Activated CD4-positive, CD25-positive, alpha-beta regulatory T cell treated with anti-CD3 and anti-CD28 coated beads, Interleukin-2, amount 50 U/mL, for 72 hours (primary cell): Measurements from ENCODE around the gene NSUN4.
"Not testable (repeated sequence)": the region's sequence is repeated elsewhere in the genome, so short reads cannot be mapped to it uniquely, and the experiment has no call there.

Experiments
- DNase-seq: peaks from one replicate; pipeline ENCODE4 v3.0.0; 2021

Gene NSUN4

DNA sequence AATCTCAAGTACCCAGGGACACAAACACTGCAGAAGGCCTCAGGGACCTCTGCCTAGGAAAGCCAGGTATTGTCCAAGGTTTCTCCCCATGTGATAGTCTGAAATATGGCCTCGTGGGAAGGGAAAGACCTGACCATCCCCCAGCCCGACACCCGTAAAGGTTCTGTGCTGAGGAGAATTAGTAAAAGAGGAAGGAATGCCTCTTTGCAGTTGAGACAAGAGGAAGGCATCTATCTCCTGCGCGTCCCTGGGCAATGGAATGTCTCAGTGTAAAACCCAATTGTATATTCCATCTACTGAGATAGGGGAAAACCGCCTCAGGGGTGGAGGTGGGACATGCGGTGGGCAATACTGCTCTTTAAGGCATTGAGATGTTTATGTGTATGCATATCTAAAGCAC, 10.8 kb upstream of the NSUN4 start:
- not testable (repeated sequence) for DNase-seq

DNA sequence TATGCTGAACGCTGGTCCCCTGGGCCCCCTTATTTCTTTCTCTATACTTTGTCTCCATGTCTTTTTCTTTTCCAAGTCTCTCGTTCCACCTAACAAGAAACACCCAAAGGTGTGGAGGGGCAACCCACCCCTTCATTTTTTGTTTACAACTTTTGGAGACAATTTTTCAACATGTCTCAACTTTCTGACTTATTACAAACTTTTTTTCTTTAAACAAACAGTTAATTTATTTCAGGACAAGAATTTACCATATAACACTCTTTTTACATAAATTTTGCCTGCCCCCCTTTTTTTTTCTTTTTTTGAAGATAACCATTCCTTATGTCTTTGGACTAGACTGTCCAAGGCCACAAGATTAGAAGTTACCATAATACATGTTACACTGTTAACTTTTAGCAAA, 10.2 kb upstream of the NSUN4 start:
- DNase-seq = not testable (repeated sequence)

DNA sequence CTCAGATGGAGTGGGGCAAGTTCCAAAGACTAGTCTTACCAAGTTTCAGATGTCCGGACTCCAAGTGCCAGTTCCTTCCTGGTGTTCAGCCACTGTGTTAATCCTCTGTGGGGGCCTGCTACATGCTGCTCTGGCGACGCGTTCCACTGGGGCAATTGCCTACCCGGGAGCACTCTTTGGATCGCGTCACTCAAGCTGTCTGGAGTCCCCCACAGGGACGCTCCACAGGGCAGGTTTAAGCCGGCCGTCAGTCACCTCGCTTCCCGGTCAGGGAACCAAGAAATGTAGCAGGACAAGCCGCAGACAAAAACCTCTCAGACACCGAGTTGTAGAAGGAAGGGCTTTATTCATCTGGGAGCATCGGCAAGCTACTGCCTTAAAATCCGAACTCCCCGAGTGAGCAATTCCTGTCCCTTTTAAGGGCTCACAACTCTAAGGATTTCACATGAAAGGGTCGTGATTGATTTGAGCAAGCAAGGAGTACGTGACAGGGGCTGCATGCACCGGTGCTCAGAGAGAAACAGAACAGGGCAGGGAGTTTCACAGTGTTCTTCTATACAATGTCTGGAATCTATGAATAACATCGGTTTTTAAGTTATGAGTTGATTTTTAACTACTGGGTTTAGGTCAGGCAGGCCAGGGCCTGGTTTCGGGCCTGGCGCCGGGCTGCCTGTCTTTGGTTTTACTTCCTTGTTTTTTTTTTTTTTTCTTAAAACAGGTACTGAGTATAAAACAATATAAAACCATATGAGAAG, 8.6 kb upstream of the NSUN4 start:
- DNase-seq = not testable (repeated sequence)

DNA sequence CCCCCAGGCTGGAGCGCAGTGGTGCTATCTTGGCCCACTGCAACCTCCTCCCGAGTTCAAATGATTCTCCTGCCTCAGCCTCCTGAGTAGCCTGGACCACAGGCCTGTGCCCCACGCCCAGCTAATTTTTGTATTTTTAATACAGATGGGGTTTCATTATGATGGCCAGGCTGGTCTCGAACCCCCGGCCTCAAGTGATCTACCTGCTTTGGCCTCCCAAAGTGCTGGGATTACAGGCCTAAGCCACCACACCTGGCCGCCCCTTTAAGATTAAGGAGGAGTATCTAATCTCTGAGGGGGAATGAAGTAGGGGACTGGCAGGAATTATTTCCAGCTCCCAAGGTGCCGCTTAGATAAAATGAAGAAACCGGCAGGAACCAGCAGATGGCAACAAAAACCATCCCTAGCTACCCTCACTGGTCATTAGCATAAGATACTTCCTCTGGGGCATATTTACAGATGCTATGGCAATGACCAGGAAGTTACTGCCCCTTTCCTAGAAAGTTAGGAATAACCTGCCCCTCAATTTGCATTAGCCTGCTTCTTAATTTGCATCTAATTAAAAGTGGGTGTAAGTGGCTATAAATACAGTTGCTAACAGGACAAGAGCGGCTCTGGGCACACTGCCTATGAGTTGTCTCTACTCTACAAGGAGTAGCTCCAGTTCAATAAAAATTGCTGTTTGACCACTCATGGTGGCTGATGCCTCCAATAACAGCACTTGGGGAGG, 7.1 kb upstream of the NSUN4 start:
- DNase-seq = no peak

DNA sequence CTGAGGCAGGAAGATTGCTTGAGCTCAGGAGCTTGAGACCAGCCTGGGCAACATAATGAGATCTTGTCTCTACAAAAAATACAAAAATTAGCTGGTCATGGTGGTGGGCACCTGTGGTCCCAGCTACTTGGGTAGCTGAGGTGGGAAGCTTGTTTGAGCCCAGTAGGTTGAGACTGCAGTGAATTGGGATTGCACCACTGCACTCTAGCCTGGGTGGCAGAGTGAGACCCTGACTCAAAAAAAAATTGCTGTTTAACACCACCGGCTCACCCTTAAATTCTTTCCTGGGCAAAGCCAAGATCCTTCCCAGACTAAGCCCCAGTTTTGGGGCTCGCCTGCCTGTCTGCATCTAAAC, 6.6 kb upstream of the NSUN4 start:
- DNase-seq = no peak

DNA sequence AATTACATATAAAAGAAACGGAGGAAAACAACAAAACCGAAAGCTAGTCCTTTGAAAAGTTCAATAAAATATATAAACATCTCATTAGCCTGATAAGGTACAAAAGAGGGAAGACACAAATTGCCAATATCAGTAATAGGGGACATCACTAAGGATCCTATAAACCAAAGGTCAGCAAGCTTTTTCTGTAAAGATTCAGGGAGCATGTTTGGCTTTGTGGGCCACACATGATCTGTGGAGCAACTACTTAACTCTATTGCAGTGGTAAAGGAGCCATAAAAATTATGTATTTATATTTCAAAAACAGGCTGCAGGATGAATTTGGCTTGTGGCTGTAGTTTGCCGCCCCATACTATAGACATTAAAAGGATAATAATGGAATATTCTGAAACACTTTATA, 5.5 kb upstream of the NSUN4 start:
- DNase-seq = no peak

DNA sequence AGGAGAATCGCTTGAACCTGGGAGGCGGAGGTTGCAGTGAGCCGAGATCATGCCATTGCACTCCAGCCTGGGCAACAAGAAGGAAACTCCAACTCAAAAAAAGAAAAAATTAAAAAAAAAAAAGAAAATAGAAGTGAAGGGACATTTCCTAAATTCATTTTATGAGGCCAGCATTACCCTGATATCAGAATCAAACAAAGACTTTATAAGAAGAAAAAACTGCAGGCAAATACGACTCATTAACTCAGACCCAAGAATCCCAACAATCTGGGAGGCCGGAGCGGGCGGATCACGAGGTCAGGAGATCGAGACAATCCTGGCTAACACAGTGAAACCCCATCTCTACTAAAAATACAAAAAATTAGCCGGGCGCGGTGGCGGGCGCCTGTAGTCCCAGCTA, 3.2 kb upstream of the NSUN4 start:
- not testable (repeated sequence) for DNase-seq

DNA sequence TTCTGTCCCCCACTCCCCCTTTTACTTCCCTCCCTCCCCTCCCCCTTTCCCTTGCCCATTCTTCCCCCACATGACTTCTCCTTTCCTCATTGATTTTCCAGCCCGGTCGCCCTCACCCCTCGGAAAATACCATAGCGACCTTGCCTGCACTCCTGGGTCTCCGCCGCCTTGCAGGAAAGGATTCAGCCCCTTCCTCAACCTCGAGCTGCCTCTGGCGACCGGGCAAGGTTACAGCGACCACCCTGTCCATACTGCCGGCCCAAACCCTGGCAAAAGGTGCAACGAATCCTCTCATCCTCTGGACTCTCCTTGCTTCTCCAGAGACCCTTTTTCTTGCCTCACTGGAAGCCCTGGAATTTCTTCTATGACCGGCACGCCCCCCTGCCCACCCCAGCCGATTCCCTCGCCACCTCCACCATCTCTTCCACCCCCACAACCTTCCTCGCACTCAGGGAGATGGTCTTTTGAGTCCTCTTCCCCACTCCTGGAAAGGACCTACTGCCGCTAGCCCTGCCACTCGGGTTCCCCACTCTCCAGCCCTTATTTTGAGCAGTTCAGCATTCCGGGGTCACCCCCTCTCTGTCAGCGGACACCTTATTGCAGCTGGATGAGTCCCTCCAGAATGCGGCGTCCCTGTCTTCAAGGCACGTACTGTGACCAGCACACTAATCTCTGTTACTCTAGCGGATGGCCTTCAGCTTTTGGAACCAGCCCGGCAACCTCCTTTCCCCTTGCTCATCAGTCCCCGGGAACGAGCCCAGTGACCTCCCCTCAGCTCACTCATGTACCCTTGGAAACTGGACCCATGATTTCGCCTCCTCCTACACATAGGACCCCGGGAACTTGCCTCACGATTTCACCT, 846 bp downstream of the NSUN4 start:
- no peak for DNase-seq

DNA sequence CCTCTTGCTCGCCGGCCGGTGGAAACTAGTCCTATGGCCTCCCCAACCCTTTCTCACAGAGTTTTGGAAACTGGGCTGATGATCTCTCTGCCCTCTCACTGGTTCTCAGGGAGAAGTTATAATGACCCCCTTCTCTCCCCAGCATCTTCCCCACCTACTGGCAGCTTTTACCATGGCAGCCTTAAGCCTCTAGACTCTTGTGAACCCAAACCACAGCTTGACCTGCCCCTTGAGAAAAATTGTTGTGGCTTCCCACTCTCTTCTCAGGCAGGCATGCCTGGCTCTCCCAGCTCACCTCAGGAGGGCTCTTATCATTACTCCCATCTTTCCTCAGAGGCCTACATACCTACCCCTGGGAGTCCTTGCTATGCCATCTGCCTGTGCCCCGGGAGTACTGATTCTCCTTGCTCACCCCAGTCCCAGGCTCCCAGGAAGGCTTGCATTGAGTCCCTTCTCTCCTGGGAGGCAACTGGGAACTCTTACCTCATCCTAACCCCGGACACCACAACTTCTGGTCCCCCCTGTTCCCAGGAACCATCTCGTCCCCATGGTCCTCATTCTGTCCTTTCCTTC, 1.6 kb downstream of the NSUN4 start:
- DNase-seq = no peak

DNA sequence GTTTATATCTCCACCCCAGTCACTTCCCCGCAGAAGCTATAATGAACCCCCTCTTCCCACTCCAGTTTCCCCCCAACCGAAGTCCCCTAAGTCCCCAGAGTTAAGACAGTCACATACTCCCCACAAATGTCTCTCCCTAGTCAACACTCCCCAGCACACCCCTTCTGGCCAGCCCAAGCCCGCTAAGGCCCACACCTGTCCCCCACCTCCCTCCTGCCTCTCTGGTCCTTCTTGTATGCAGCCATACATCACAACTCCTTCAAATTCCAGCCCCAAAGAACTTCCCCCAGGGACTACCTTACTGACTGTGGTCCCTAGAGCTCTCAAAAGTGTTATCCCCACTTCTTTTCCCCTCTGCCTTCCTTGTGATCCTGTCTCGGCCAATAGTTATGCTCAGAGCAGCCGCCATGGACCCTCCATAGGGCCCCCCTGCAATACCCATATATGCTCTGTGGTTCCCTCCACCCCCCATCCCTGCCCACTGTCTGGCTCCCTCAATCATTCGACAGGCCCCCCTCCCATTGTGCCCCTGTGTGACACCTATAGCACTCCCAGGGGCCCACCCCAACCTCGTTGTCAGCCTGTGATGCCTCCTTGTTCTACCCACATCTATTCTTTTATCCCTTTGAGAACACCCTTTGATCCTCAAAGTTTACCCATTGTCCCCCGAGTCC, 2.2 kb downstream of the NSUN4 start:
- DNase-seq = no peak

DNA sequence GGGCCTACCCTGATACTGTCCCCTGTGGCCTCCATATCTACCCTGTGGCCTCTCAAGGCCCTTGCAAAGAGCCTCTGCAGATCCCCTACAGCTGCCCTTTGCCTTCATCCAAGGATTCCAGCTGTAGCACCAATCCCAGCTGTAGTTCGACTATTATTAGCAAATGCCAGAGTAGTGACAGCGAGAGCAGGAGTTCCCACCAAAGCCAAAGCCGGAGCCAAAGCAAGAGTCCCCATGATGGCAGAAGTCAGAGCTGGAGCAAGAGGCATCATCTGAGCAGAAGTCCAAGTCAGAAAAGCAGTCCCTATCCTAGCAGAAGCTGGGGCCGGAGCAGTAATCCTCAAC, 2.7 kb downstream of the NSUN4 start:
- DNase-seq = no peak

DNA sequence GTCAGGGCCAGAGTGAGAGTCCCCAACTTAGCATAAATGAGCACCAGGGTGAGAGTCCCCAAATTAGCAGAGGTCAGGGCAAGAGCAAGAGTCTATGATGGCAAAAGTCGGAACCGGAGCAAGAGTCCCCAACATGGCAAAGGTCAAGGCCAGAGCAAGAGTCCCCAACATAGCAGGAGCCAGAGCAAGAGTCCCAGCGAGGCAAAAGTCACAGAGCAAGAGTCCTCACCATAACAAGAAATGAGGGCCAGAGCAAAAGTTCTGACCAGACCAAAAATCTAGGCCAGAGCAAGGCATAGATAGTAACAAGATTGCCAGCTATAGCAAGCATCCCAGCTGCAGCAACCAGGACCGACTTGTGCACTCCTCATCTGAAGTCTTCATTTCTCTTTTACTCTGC, 3.1 kb downstream of the NSUN4 start:
- no peak for DNase-seq

DNA sequence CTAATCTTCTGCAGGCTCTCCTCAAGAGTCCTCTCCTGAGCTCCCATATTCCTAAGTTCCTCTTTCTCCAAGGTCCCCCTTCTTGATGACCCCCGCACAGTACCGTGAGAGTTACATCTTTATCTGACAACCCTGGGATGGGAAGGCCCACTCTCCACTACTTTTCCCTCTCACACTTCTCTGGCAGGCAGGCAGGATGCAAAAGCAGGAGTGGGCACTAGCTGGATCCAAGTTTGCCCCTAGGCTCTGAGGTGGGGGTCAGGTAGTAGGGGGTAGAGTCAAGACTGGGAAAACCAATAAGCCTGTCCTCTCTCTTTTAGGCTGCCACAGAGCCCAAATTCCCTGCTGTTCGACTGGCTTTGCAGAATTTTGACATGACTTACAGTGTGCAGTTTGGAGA, 3.9 kb downstream of the NSUN4 start:
- no peak for DNase-seq

DNA sequence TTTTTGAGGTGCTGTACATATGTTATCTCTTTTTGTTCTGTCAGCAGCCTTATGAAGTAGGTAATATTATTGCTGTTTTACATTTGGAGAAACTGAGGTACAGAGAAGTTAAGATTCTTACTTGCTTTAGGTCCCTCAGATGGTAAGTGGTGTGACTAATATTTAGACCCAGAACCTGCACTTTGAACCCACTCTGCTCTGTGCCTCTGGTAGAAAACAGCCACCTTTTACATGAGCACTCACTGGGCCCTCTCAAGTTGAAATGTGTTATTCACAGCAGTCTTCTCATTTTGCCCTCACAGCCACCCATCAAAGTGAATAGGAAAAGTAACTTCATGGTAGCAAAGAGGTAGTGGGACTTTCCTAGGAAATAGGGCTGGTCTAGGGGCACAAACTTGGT, 4.7 kb downstream of the NSUN4 start:
- DNase-seq = no peak

DNA sequence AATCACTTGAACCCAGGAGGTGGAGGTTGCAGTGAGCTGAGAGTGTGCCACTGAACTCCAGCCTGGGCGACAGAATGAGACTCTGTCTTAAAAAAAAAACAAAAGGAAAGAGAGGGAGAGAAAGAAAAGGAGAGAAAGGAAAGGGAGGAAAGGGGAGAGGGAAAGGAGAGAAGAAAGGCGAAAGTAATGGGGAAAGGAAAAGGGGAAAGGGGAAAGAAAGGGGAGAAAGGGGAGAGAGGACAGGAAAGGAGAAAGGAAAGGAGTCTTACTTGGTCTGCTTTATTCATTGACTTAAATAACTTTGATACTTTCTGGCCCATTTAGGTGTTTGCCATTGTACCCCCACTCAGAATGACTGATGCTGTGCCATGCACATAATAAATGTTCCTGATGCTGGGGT, 11.8 kb downstream of the NSUN4 start:
- DNase-seq = no peak

DNA sequence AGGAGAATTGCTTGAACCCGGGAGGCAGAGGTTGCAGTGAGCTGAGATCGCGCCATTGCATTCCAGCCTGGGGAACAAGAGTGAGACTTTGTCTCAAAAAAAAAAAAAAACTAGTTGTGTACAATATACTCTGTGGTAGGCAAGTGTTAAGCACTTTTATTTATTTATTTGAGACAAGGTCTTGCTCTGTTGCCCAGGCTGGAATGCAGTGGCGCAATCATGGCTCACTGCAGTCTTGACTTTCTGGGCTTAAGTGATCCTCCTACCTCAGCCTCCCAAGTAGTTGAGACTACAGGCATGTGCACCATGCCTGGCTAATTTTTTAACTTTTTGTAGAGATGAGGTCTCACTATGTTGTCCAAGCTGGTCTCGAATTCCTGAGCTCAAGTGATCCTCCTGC, 15.3 kb downstream of the NSUN4 start:
- DNase-seq = not testable (repeated sequence)

DNA sequence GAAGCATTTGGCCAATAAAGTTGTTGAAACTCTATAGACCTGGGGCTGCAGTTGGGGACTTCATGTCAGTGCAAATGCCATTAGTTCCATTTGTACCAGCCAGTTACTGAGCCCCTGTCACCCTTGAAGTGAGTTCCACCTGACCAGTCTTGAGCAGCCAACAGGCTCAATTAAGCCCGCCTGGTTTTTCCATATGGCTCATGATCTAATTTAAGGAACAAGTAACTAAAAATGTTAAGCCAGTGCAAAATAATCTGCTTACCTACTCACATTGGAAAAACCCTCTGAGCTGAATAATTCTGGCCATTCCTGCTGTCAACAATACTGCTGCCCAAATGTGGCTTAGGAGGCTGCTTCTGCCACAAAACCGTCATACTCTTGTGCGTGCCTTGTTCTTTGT, 21.6 kb downstream of the NSUN4 start:
- no peak for DNase-seq

DNA sequence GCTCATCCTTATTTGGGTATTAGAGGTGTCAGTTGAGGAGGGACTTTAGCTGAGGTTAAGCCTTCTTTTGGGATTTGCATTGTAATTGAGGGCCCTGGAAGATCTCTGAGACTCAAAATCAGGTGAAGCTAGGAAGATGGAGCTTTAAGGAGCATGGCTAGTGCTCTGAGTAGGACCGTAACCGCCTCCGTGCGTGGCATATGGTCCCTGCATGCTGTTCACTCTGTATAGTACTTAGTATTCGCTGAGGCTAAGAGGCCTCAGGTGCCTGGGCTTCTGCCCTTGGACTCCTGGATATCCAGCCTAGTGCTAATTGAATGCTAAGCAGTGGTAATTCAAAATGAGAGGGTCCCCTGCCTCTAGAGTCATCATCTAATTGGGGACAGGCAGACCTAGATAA, 22.5 kb downstream of the NSUN4 start:
- DNase-seq = no peak

DNA sequence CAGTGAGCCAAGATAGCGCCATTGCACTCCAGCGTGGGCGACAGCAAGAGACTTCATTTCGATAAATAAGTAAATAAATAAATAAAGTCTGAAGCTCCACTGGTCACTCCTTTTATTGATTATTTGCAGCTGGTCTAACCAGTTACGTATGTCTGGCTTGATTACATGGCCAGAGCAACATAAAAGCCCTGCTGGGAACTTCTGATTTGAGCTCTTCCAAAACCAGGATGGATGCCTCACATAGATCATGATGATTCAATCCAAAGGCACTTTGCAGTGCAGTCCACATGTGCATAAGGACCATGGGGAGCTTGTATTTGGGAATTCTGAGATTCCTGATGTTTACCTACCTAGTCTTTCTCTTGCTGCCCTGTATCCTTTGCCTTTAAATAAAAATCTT, 24.0 kb downstream of the NSUN4 start:
- no peak for DNase-seq

DNA sequence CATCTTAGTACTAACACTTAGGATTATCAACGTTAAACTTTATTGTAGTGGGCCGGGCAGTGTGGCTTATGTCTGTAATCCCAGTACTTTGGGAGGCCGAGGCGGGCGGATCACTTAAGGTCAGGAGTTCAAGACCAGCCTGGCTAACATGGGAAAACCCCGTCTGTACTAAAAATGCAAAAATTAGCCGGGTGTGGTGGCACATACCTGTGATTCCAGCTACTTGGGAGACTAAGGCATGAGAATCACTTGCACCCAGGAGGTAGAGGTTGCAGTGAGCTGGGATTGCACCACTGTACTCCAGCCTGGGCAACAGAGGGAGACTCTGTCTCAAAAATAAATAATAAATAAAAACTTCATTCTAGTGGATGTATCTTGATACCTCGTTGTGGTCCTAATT, 25.2 kb downstream of the NSUN4 start:
- DNase-seq = not testable (repeated sequence)

DNA sequence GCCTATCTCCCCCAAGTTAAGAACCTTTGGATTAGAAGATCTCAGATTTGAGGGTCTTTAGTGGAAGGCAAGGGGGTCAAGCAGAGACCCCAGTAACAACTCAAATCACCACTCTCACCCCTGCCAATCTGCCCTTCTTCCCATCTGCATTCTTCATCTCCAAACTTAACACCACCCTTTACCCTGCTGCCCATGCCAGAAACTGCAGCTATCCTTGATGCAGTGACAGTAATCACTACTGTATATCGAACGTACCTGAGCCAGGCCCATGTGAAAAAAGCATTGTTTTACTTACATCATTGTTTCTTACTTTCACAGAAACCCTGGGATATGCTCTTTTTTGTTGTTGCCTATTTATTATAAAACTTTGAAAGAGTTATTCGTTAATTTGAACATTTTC, 26.5 kb downstream of the NSUN4 start:
- DNase-seq = no peak

DNA sequence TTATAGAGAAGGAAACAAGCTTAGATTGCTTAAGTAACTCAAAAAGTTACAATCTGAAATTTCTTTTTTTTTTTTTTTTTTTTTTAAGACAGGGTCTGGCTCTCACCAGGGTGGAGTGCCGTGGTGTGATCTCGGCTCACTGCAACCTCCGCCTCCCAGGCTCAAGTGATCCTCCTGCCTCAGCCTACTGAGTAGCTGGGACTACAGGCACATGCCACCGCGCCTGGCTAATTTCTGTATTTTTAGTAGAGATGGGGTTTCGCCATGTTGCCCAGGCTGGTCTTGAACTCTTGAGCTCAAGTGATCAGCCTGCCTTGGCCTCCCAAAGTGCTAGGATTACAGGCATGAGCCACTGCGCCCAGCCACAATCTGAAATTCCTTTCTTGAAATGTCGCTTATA, 27.1 kb downstream of the NSUN4 start:
- not testable (repeated sequence) for DNase-seq

DNA sequence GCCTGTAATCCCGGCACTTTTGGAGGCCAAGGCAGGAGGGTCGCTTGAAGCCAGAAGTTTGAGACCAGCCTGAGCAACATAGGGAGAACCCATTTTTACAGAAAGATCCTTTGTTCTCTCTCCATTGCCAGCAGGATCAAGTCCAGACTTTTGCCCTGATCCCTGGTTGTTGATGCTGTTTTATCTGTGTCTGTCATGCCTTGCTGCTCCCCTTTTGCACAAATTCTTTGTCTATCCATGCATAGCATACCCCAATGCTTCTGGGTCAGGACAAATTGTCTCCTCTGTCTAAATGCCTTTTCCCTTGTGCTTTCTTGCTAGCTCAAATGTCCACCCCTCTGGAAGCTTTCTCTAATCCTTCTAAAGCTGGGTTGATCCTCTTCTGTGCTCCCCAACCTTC, 28.2 kb downstream of the NSUN4 start:
- DNase-seq = no peak
